HG02973 (cell line): ENCODE results near the gene ZNF804B.

Source experiments
- ATAC-seq: cut with Tn5 transposase; IDR thresholded peaks from one replicate; pipeline ENCODE4 v1.9.1; 2021; ENCODE audit warnings: moderate library complexity; ENCODE audit not compliant: unreplicated experiment

ZNF804B gene

GRCh38 chr7:88965371-88965770 is 205.9 kb downstream of the ZNF804B start:
- ATAC-seq, result no peak

DNA sequence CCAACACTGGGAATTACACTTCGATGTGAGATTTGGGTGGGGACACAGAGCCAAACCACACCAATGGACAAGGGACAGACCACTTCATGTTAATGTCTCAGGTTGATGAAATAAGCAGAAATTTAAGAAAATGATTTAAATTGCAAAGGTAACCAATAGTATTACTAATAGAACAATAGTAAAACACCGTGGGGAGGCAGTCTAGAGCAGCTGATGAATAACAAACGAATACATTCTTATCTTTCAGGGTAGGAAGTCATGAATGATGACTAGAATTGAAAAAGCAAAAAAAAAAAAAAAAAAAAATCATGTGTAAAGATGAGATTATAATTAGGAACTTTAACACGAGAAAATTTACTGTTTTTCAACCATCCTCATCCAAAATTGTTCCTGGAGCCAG is 207.9 kb downstream of the ZNF804B start:
- no peak for ATAC-seq

DNA sequence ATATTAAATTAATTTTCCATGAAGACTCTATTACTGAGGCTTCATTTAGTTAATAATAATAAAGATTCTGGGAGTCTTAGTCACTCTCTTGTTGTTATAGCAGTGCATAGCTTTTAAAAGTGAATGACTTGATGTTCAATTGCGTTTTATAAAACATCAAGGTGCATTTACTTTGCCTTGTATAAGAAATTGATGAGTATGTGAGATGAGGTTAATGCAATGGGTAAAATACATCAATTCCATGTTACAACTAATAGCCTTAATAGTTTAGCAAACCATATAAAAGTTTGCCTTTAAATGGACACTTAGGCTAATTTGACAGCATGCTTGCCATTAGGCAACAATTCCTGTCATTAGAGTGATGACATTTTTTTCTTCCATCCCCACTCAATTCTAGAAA is 209.7 kb downstream of the ZNF804B start:
- ATAC-seq, result no peak

- ATAC-seq, result no peak
Measured at GRCh38 chr7:88985295-88985694, 225.8 kb downstream of the ZNF804B start.

- ATAC-seq, result no peak
Measured at GRCh38 chr7:89001306-89001705, 241.8 kb downstream of the ZNF804B start.

- peak; percentile 84 for ATAC-seq
Measured at GRCh38 chr7:89002981-89003956, 243.8 kb downstream of the ZNF804B start.

GRCh38 chr7:89012016-89012415 is 252.5 kb downstream of the ZNF804B start:
- no peak for ATAC-seq

DNA sequence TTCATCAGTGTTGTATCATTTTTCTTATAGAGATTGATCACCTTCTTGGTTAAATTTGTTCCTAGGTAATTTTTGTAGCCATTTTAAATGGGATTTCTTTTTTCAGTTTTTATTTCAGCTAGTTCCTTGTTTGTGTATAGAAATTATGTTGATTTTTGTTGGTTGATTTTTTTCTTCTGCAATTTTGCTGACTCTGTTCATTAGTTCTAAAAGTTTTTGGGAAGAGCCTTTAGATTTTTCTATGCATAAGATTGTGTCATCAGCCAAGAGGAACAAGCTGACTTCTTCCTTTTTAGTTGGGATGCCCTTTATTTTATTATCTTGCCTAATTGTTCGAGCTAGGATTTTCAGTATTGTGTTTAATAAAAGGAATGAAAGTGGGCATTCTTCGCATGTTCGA is 258.2 kb downstream of the ZNF804B start:
- ATAC-seq, result no peak

DNA sequence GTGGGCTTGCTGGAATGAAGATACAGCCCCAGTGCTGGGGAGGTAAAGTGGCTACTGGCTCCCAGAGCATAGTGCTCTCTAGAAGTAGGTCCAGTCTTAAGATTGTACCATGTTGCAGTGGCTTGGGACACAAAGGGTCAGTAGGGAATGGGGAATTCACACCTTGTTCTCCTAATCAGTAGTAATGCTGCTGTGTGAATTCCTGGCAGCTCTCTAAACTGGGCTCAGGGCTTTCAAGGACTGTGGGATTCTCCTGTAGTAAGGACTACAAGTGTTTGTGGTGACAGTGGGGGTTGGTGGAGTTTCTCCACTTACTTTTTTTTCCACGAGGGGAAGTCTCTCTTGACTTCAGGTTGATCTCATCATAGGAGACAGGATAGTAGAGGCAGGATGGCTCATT is 262.2 kb downstream of the ZNF804B start:
- ATAC-seq, result no peak

GRCh38 chr7:89023206-89023605 is 263.7 kb downstream of the ZNF804B start:
- no peak for ATAC-seq

DNA sequence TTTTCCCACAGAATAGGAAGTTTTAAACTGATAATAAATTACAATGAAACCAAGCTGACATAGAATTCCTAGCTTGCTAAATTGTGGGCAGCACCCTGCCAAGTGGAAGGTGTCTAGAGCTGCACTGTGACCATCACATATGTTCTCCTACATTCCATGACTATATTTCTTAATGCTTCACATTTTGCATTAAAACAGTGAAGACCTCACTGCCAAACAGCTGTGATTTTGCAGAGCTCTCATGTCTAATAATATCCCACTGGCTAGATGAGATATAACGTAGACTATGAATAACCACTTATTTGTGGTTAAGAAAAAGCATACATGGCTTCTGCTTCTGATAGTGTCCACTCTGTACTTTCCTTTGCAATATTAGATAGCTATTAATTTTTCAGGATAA is 264.4 kb downstream of the ZNF804B start:
- no peak for ATAC-seq

DNA sequence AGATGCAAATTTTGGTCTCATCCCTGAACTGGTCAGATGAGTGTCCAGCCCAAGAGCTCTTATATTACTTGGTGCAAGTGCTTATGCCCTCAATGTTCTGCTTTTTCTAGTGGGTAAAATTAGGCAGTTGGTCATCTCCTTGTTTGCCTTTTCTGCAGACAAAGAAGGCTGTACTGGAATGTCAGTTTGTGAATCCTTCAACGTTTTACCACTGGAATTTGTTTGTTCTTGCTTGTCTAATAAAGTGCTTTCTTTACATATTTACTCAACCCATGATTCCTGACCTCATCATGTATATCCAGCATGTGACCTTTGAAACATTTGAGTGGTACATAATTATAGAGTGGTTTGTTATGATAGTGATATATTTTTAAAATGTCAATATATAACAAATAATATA is 268.3 kb downstream of the ZNF804B start:
- no peak for ATAC-seq

DNA sequence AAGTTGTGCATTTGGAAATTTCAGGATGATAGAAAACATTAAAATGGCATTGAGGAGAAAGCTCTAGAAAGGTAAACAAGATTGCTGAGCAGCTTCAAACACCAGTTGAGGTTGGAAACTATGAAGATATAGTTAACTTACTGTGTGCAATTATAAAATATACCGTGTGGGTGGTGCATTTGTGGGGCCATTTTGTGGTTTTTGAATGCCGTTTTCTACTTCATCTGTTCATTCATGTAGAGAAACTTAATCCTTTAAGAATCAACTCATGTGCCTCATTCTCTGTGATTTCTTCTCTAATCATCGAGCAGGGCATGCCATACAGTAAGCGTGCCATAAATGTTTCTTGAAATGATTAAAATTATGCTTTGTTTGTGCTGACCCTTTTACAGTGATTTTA is 268.8 kb downstream of the ZNF804B start:
- no peak for ATAC-seq

DNA sequence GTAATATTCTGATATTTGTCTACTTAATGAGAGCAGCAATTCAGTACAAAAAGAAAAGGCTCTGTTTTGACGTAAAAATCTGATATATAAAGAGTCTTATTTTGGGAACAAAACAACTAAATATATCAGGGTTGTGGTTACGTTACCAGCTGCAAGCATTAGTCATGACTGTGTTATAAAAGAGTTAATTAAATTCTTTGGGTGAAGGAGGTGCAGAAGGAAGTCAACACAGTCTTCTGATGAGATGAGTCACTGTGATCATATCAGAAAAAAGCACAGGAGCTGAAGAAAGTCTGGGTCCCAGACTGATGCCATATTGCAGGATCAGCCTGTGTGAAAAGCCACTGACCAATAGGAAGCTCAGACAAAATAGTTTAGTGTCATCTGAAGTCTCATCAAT is 270.4 kb downstream of the ZNF804B start:
- ATAC-seq, result no peak

DNA sequence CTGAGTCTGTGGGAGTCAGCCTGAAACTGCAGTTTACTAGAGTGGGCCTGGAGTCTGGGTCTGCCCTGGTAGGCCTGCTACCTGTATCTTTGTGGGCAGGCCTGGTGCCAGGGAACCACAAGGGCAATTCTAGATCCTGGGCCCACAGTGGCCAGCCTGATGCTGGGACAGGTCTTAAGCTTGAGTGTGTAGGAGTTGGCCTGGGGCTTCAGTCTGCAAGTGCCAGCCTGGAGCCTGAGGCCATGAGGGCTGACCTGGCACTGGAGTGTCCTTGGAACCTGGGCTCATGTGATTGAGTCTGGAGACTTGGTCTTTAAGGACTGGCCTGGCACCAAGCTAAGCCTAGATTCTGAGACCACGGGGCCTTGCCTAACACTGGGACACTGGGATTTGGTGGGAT is 281.7 kb downstream of the ZNF804B start:
- no peak for ATAC-seq

DNA sequence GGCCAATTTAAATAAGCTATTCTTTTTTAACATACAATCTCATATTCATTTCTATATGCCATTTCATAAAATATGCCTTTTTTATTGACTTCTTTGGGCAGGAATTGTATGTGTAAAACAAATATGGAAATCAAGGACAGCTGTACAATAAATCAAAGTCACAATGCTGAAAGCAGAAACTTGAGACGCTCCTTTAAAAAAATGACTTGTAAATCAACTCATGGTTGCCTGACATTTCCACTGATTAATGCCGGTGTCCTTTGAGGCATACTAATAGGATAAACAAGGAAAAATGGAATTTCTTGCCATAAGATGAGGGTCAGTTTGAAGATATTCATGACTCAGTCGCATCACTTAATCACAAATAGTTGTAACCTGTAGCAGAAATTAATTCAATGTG is 283.4 kb downstream of the ZNF804B start:
- no peak for ATAC-seq

GRCh38 chr7:89049043-89049442 is 289.5 kb downstream of the ZNF804B start:
- no peak for ATAC-seq

DNA sequence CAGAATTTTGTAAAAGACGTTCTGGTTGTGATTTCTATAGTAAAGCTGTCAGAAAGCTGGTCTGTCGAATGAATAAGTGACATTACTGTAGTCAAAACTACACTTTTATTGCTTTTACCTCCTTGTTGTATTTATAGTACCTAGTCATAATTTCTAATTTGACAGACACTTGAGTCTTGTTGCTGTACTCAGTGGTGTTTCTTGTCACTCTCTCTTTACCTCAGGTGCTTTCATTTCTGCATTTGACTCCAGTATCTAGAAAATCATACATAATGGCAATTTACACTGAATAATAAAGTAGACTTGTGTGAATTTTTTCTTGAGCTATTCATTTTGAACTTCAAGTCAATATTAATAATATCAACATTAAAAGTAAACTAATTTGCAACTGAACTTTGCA is 293.6 kb downstream of the ZNF804B start:
- ATAC-seq, result no peak

GRCh38 chr7:89054361-89054760 is 294.9 kb downstream of the ZNF804B start:
- ATAC-seq, result no peak

- ATAC-seq, result no peak
Measured at GRCh38 chr7:89060234-89060633, 300.7 kb downstream of the ZNF804B start.

DNA sequence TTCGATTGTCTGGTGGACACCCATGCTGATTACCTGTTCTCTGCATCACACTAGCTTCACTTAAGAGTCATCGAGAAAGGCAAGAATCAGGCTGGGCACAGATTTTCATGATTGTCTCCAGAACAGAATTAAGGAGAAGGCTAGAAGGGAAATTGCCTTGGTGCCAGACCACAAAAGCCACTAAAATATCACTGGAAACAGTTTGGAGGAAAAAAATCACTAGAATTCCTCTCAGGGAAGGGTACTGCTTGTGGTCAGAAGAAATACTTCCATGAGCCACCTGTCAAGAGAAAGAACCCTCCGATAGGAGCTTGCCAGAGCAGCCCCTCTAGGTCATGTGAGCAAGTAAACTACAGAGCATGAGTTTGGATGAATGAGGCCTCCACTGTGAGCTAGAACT is 305.3 kb downstream of the ZNF804B start:
- no peak for ATAC-seq

DNA sequence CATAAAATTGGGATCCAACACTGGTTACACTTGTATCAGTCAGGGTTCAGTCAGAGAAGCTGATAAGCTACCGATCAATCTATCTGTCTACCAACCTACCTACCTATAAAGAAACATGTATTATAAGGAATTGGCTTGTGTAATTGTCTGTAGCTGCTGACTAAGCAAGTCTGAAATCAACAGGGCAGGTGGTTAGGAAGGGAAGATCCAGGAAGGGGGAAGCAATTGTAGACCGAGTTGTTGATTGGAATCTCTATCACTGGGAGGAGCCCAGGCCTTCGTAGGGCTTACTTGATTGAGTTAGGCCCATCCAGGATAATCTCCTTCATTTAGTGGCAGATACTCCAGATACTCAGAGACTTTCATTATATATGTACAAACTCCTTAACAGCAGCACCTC is 307.5 kb downstream of the ZNF804B start:
- no peak for ATAC-seq

DNA sequence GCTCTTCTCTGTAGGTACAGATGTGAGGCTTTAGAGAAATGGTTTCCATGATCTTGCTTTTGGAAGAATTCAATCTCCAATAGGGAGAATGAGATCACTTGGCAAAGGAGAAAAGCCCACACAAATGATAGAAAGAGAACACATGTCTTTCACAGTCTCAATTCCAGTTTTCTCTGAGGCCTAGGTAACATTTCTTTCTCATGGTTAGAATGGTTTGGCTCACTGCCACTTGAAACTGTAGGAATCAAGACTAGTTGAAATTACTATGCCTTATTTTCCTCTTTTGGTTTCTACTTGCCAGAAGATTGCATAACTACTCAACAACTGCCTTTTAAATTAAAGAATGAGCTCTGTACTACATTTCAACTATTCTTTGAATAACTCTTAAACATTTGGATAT is 312.6 kb downstream of the ZNF804B start:
- ATAC-seq, result no peak
